GM12892 (cell line): ENCODE data around the gene PRR16.

Source experiments
- DNase-seq: peaks from one replicate; pipeline ENCODE4 v3.0.0; 2011; ENCODE audit not compliant: insufficient read length
- FAIRE-seq: peaks from 2 replicates; lab custom pipeline; 2011; peaks lifted over from hg19 to GRCh38; lab: Jason Lieb, UNC
- POLR2A ChIP-seq: IDR thresholded peaks from 2 replicates; pipeline ENCODE4 v1.6.1; 2011; ENCODE audit warnings: low read depth, low read length, control low read depth
- POLR2AphosphoS5 ChIP-seq: IDR thresholded peaks from 2 replicates; pipeline ENCODE4 v1.6.1; 2011; ENCODE audit warnings: low read depth, low read length, control low read depth
- TAF1 ChIP-seq: IDR thresholded peaks from 2 replicates; pipeline ENCODE4 v1.6.1; 2011; ENCODE audit warnings: low read depth, mild to moderate bottlenecking, control low read depth, low read length, borderline replicate concordance

The PRR16 gene

GRCh38 chr5:120528609-120529008 lies 64.5 kb downstream of the PRR16 start:
- FAIRE-seq (no peak), DNase-seq (no peak)
- no peak for TF ChIP-seq POLR2A

- DNase-seq (no peak), FAIRE-seq (no peak)
- no peak for TF ChIP-seq POLR2AphosphoS5
- no peak for TF ChIP-seq POLR2A
Measured at GRCh38 chr5:120529386-120529785, 65.3 kb downstream of the PRR16 start.

GRCh38 chr5:120531215-120531614 lies 67.1 kb downstream of the PRR16 start:
- no peak for TF ChIP-seq TAF1
- no peak for TF ChIP-seq POLR2AphosphoS5
- no peak for TF ChIP-seq POLR2A
- DNase-seq = no peak
- no peak for FAIRE-seq

- TF ChIP-seq POLR2A = no peak
- TF ChIP-seq POLR2AphosphoS5 = no peak
- TF ChIP-seq TAF1 = no peak
- no peak for DNase-seq
- FAIRE-seq = no peak
Measured at GRCh38 chr5:120532835-120533234, 68.7 kb downstream of the PRR16 start.

- FAIRE-seq (no peak), DNase-seq (no peak)
- no peak for TF ChIP-seq POLR2AphosphoS5
- no peak for TF ChIP-seq TAF1
- TF ChIP-seq POLR2A = no peak
Measured at GRCh38 chr5:120533581-120533980, 69.5 kb downstream of the PRR16 start.

GRCh38 chr5:120535900-120536299 lies 71.8 kb downstream of the PRR16 start:
- DNase-seq (no peak), FAIRE-seq (no peak)
- TF ChIP-seq TAF1 (no peak), POLR2A (no peak), POLR2AphosphoS5 (no peak)

- FAIRE-seq (no peak), DNase-seq (no peak)
Measured at GRCh38 chr5:120538149-120538548, 74.0 kb downstream of the PRR16 start.

GRCh38 chr5:120538644-120539043 lies 74.5 kb downstream of the PRR16 start:
- DNase-seq (no peak), FAIRE-seq (no peak)
- TF ChIP-seq POLR2AphosphoS5 (no peak), POLR2A (no peak), TAF1 (no peak)

More at GRCh38 chr5:120538149-120538548, 74.0 kb downstream of the PRR16 start:
- no peak for TF ChIP-seq POLR2AphosphoS5
- no peak for TF ChIP-seq TAF1
- no peak for TF ChIP-seq POLR2A

- FAIRE-seq (no peak), DNase-seq (no peak)
- TF ChIP-seq TAF1 (no peak), POLR2AphosphoS5 (no peak), POLR2A (no peak)
Measured at GRCh38 chr5:120539471-120539870, 75.4 kb downstream of the PRR16 start.

GRCh38 chr5:120540097-120540496 lies 76.0 kb downstream of the PRR16 start:
- no peak for TF ChIP-seq POLR2AphosphoS5
- TF ChIP-seq POLR2A = no peak
- no peak for TF ChIP-seq TAF1
- DNase-seq (no peak), FAIRE-seq (no peak)

- DNase-seq (no peak), FAIRE-seq (no peak)
- TF ChIP-seq POLR2AphosphoS5 = no peak
- no peak for TF ChIP-seq TAF1
- TF ChIP-seq POLR2A = no peak
Measured at GRCh38 chr5:120544043-120544442, 79.9 kb downstream of the PRR16 start.

- no peak for FAIRE-seq
- TF ChIP-seq POLR2A (no peak), POLR2AphosphoS5 (no peak), TAF1 (no peak)
- DNase-seq = no peak
Measured at GRCh38 chr5:120545007-120545406, 80.9 kb downstream of the PRR16 start.

GRCh38 chr5:120545951-120546350 lies 81.9 kb downstream of the PRR16 start:
- TF ChIP-seq TAF1 (no peak), POLR2A (no peak), POLR2AphosphoS5 (no peak)
- FAIRE-seq (no peak), DNase-seq (no peak)
